Chondrocyte (in vitro differentiated cells): ENCODE data around the gene USP21. TPM values are rescaled to one million over a fixed set of nuclear protein-coding genes. Genes with fewer than 3 reads are reported as not detected.

Experiments used
- DNase-seq: peaks from one replicate; pipeline ENCODE4 v3.0.0; 2021; ENCODE audit warnings: mixed read lengths, low spot score
- H3K27ac Mint-ChIP-seq: one replicate; pipeline ENCODE4 v1.8.0; 2021; ENCODE audit warnings: mild to moderate bottlenecking, moderate library complexity, mixed read lengths; ENCODE audit not compliant: unreplicated experiment
- H3K27me3 Mint-ChIP-seq: 2 replicates; pipeline ENCODE4 v1.8.0; 2021; ENCODE audit warnings: low read depth, mixed read lengths
- H3K36me3 Mint-ChIP-seq: 2 replicates; pipeline ENCODE4 v1.8.0; 2021; ENCODE audit warnings: low read depth, mixed read lengths
- H3K4me1 Mint-ChIP-seq: 2 replicates; pipeline ENCODE4 v1.8.0; 2021; ENCODE audit warnings: low read depth, mild to moderate bottlenecking, mixed read lengths
- H3K4me3 Mint-ChIP-seq: one replicate; pipeline ENCODE4 v1.8.0; 2021; ENCODE audit warnings: mild to moderate bottlenecking, moderate library complexity, mixed read lengths; ENCODE audit not compliant: unreplicated experiment
- H3K9me3 Mint-ChIP-seq: 2 replicates; pipeline ENCODE4 v1.8.0; 2021; ENCODE audit warnings: low read depth, mixed read lengths
- CTCF ChIP-seq: fragments of 200-600 bp; sonication (generic); IDR thresholded peaks from 2 replicates; pipeline ENCODE4 v1.5.0; 2021; ENCODE audit warnings: antibody characterized with exemption, mild to moderate bottlenecking, moderate library complexity
- total RNA-seq: library from RNA; stranded (reverse); gene quantifications from 3 replicates; pipeline ENCODE4 v1.2.1, GENCODE V29; 2021

USP21 gene
- total RNA-seq, 1 donor from 2014 or later, result 16.0 TPM

- no peak overlapping the region for H3K27ac Mint-ChIP-seq
Measured at GRCh38 chr1:161121834-161122233, 37.5 kb upstream of the USP21 start.

DNA sequence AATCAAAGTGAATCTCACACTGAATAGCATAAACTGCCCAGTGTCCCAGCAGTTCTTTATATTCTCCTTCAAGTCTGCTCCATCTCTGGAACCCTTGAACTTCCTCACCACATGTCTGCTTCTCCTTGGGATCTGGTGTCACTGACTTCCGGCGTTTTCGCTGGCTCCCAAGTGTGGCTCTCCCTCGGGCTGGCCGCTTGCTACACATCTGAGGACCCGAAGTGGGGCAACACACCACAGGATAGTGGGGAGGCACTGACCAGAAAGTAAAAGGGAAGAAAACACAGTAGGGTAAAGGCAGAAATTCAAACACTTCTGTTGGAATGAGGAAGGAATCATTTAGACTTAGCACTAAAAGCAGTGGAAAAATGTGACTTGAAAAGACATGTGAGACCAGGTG is 36.3 kb upstream of the USP21 start:
- H3K27me3 Mint-ChIP-seq, result no peaks in the 10 kb centered on the region
- DNase-seq, result no peak
- H3K4me3 Mint-ChIP-seq, result no peak overlapping the region
- peaks cover 30% of the 10 kb centered on the region for H3K4me1 Mint-ChIP-seq
- H3K36me3 Mint-ChIP-seq, result peaks cover 43% of the 10 kb centered on the region
- no peaks in the 10 kb centered on the region for H3K9me3 Mint-ChIP-seq
- no peak for TF ChIP-seq CTCF
- H3K27ac Mint-ChIP-seq, result peak overlapping the region; percentile 65

More at GRCh38 chr1:161121834-161122233, 37.5 kb upstream of the USP21 start:
- no peak for TF ChIP-seq CTCF
- Mint-ChIP-seq H3K4me1 (peaks cover 30% of the 10 kb centered on the region), H3K27me3 (no peaks in the 10 kb centered on the region), H3K9me3 (no peaks in the 10 kb centered on the region), H3K36me3 (peaks cover 36% of the 10 kb centered on the region), H3K4me3 (no peak overlapping the region)
- no peak for DNase-seq

DNA sequence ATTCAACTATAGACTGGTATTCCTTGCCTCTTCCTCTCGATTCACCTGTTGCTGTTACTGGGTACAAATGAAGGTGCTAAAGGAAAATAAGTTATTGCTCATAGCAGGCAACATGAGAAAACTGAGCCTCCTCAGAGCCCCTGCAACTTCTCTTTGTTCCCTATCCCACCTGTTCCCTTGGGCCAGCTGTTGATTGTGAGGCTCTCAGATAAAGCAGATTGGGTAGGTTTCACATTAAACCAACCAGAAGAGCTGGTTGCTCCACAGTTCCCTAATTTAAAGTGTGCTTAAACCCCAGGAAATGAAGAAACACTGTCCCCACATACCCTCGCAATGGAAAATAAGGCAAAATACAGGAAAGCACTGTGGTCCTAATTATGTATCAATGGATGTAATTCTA is 31.7 kb upstream of the USP21 start:
- H3K4me1 Mint-ChIP-seq, result peaks cover 36% of the 10 kb centered on the region
- no peak for TF ChIP-seq CTCF

DNA sequence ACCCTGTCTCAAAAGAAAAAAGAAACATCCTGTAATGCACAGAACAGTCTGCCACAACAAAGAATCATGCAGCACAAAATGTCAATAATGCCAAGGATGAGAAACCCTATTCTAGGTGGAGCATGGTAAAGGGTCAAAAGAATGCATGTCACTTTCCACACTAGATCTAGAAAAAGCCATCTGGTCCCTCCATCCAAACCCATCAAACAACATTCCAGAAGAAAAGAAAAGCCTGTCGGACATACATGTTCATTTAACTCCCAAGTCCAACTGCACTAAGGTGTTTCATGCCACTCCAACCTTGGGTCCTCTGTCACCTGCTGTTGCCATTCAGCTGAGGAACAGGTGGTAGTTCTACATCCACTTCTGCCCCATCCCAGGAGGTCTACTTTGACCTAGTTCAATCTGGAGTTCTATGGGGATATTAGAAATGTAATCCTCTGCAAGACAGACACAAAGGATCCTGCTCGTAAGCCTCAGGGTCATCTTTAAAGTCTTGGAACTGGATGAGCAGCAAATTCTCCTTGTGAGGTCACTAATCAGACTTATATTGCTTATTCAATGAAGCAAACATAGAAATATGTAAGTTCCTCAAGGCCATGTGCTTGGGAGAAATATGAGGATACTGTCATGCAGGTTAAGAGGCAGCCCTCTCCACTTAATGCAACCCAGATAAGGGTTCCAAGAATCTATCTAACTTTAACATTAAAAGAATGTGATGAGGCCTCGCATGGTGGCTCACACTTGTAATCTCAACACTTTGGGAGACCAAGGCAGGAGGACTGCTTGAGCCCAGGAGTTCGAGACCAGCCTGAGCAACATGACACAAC is 30.5 kb upstream of the USP21 start:
- peaks cover 36% of the 10 kb centered on the region for H3K4me1 Mint-ChIP-seq
- H3K36me3 Mint-ChIP-seq, result peaks cover 22% of the 10 kb centered on the region
- no peaks in the 10 kb centered on the region for H3K27me3 Mint-ChIP-seq
- no peak overlapping the region for H3K4me3 Mint-ChIP-seq
- H3K9me3 Mint-ChIP-seq, result no peaks in the 10 kb centered on the region
- TF ChIP-seq CTCF, result no peak
- DNase-seq, result no peak
- H3K27ac Mint-ChIP-seq, result no peak overlapping the region

More for the DNA sequence above, 31.7 kb upstream of the USP21 start:
- no peaks in the 10 kb centered on the region for H3K9me3 Mint-ChIP-seq
- no peak overlapping the region for H3K4me3 Mint-ChIP-seq
- no peak overlapping the region for H3K27ac Mint-ChIP-seq
- peaks cover 32% of the 10 kb centered on the region for H3K36me3 Mint-ChIP-seq
- H3K27me3 Mint-ChIP-seq, result no peaks in the 10 kb centered on the region
- DNase-seq, result no peak

GRCh38 chr1:161130266-161130665 is 29.0 kb upstream of the USP21 start:
- no peak for TF ChIP-seq CTCF
- DNase-seq, result no peak
- no peaks in the 10 kb centered on the region for H3K27me3 Mint-ChIP-seq
- peaks cover 19% of the 10 kb centered on the region for H3K36me3 Mint-ChIP-seq
- peaks cover 36% of the 10 kb centered on the region for H3K4me1 Mint-ChIP-seq
- H3K27ac Mint-ChIP-seq, result peak overlapping the region; percentile 6
- no peak overlapping the region for H3K4me3 Mint-ChIP-seq
- H3K9me3 Mint-ChIP-seq, result no peaks in the 10 kb centered on the region
